K562 (cell line): ENCODE data around the gene HAUS3. TPM values are rescaled to one million over a fixed set of nuclear protein-coding genes. Genes with fewer than 3 reads are reported as not detected.

ENCODE experiments used
- ATAC-seq: fragments of 200-7000 bp; cut with Tn5 transposase; 3 replicates; pipeline ENCODE4 v1.9.1; 2020; ENCODE audit warnings: moderate library complexity
- BruUV-seq: library from RNA; stranded (reverse); fragments of 400-500 nt; replicated peaks from 2 replicates; lab custom pipeline; 2021; lab: Mats Ljungman, UMichigan
- CTCF ChIA-PET: fragments of 300-600 bp; formaldehyde crosslinking; extraction: SDS; loops from one replicate; lab custom pipeline; 2021; ENCODE audit warnings: low intra/inter-chr PET ratio; lab: Yijun Ruan, JAX
- POLR2A ChIA-PET: fragments of 300-600, 350-650 bp; sonication (Branson Sonifier 250); formaldehyde crosslinking; extraction: SDS; loops from one replicate; lab custom pipeline; 2021; ENCODE audit warnings: antibody characterized with exemption, inconsistent platforms; lab: Yijun Ruan, JAX
- DNase-seq, 4 experiments: peaks; one replicate each; pipeline versions ENCODE4 v3.0.0 to v3.0.0-alpha.2; 2011 to 2018; ENCODE audit warnings: low spot score in 3 of 4, mixed read lengths in 3 of 4; ENCODE audit errors: extremely low read depth in 1 of 4
- FAIRE-seq: peaks from 2 replicates; lab custom pipeline; 2011; peaks lifted over from hg19 to GRCh38; lab: Jason Lieb, UNC
- H2AFZ ChIP-seq: 2 replicates; pipeline ENCODE4 v1.6.0; 2011; ENCODE audit warnings: low read depth, low read length, control low read depth, inconsistent platforms
- H3K27ac ChIP-seq: fragments of 200-600 bp; 3 replicates; pipeline ENCODE4 v1.8.0; 2011; ENCODE audit warnings: low read depth, mild to moderate bottlenecking, control low read depth, inconsistent platforms, low read length, moderate library complexity, mixed read lengths; ENCODE audit errors: extremely low read depth
- H3K27me3 ChIP-seq, 2 experiments: fragments of 300-600 bp in 1 of 2; 2 replicates in 1 of 2; 3 replicates in 1 of 2; pipeline versions ENCODE4 v1.6.0 to v1.8.0; 2011; ENCODE audit warnings: inconsistent platforms in 2 of 2, low read length in 2 of 2, mild to moderate bottlenecking in 1 of 2, mixed read lengths in 1 of 2, moderate library complexity in 1 of 2; ENCODE audit not compliant: control insufficient read depth in 2 of 2, insufficient read depth in 2 of 2
- H3K36me3 ChIP-seq: fragments of 300-600 bp; 3 replicates; pipeline ENCODE4 v1.8.0; 2011; ENCODE audit warnings: mild to moderate bottlenecking, low read length, inconsistent platforms; ENCODE audit not compliant: control insufficient read depth, insufficient read depth
- H3K4me1 ChIP-seq, 2 experiments: fragments of 200-600 bp in 1 of 2; replicated peaks in 1 of 2; 2 replicates in 1 of 2; 3 replicates in 1 of 2; pipeline versions ENCODE4 v1.5.1 to v1.8.0; 2011; ENCODE audit warnings: inconsistent platforms in 2 of 2, low read length in 2 of 2, mild to moderate bottlenecking in 1 of 2, mixed read lengths in 1 of 2, moderate library complexity in 1 of 2; ENCODE audit not compliant: control insufficient read depth in 2 of 2, insufficient read depth in 2 of 2
- H3K4me2 ChIP-seq: 2 replicates; pipeline ENCODE4 v1.6.1; 2011; ENCODE audit warnings: low read length, control low read depth, inconsistent platforms, mixed read lengths; ENCODE audit not compliant: insufficient read depth
- H3K4me3 ChIP-seq: fragments of 200-600 bp; sonication (generic), shearing (Covaris generic); 2 replicates; pipeline ENCODE4 v1.5.1; 2016; ENCODE audit warnings: control low read depth, inconsistent platforms
- H3K79me2 ChIP-seq: fragments of 200-600 bp; 3 replicates; pipeline ENCODE4 v1.8.0; 2011; ENCODE audit warnings: low read length, inconsistent platforms; ENCODE audit not compliant: control insufficient read depth, insufficient read depth
- H3K9ac ChIP-seq, 2 experiments: 2 replicates each; pipeline versions ENCODE4 v1.6.0 to v1.6.1; 2011; ENCODE audit warnings: low read depth in 2 of 2, low read length in 2 of 2, control low read depth in 1 of 2, inconsistent platforms in 1 of 2, mild to moderate bottlenecking in 1 of 2, mixed read lengths in 1 of 2; ENCODE audit not compliant: insufficient read depth in 1 of 2
- H3K9me1 ChIP-seq: one replicate; pipeline ENCODE4 v1.6.0; 2011; ENCODE audit warnings: inconsistent platforms, mild to moderate bottlenecking, low read length, moderate library complexity; ENCODE audit not compliant: control insufficient read depth, insufficient read depth
- H3K9me3 ChIP-seq: replicated peaks from 2 replicates; pipeline ENCODE4 v1.5.1; 2011; ENCODE audit warnings: low read depth, low read length, inconsistent platforms; ENCODE audit not compliant: control insufficient read depth, insufficient read depth
- H4K20me1 ChIP-seq: replicated peaks from 2 replicates; pipeline ENCODE4 v1.6.1; 2011; ENCODE audit warnings: low read length, inconsistent platforms, mixed read lengths; ENCODE audit not compliant: control insufficient read depth, insufficient read depth
- CBFA2T3 ChIP-seq: fragments of 450-650 bp; IDR thresholded peaks from 2 replicates; pipeline ENCODE4 v1.6.1; 2017
- ETS2 ChIP-seq: IDR thresholded peaks from 2 replicates; pipeline ENCODE4 v1.6.1; 2016; ENCODE audit warnings: borderline replicate concordance, missing genetic modification characterization, mild to moderate bottlenecking, moderate library complexity, missing compliant biosample characterization; ENCODE audit not compliant: poor library complexity, severe bottlenecking
- ETV1 ChIP-seq: fragments of 450-650 bp; conservative IDR thresholded peaks from 2 replicates; pipeline ENCODE4 v1.6.1; 2016; ENCODE audit warnings: missing genetic modification characterization, control low read depth, low read depth, missing compliant biosample characterization
- EWSR1 ChIP-seq: fragments of 450-650 bp; IDR thresholded peaks from 2 replicates; pipeline ENCODE4 v1.6.1; 2018; ENCODE audit warnings: borderline replicate concordance, mild to moderate bottlenecking, low read depth, moderate library complexity; ENCODE audit not compliant: partially characterized antibody
- GABPB1 ChIP-seq: sonication (generic); formaldehyde crosslinking; IDR thresholded peaks from 2 replicates; pipeline ENCODE4 v1.8.0; 2022; ENCODE audit warnings: mild to moderate bottlenecking, missing genetic modification reagents
- GATAD2A ChIP-seq: fragments of 450-650 bp; IDR thresholded peaks from 2 replicates; pipeline ENCODE4 v1.6.1; 2017
- KLF6 ChIP-seq: fragments of 250-450 bp; sonication (Bioruptor Pico); IDR thresholded peaks from 2 replicates; pipeline ENCODE4 v1.4.0; 2020; ENCODE audit warnings: mild to moderate bottlenecking, moderate library complexity, borderline replicate concordance
- MAFG ChIP-seq: fragments of 450-650 bp; conservative IDR thresholded peaks from 2 replicates; pipeline ENCODE4 v1.6.1; 2016; ENCODE audit warnings: missing genetic modification characterization, missing compliant biosample characterization
- MCM3 ChIP-seq: fragments of 450-650 bp; IDR thresholded peaks from 2 replicates; pipeline ENCODE4 v1.6.1; 2016
- RBM14 ChIP-seq: fragments of 200-400 bp; formaldehyde crosslinking; IDR thresholded peaks from 2 replicates; pipeline ENCODE4 v1.6.1; 2018; ENCODE audit warnings: low read depth, mild to moderate bottlenecking, low read length, moderate library complexity, borderline replicate concordance; ENCODE audit not compliant: insufficient read depth
- SRSF7 ChIP-seq: fragments of 200-400 bp; formaldehyde crosslinking; optimal IDR thresholded peaks from 2 replicates; pipeline ENCODE3; 2017; ENCODE audit warnings: mild to moderate bottlenecking, low read depth, low read length
- TOE1 ChIP-seq, 2 experiments: fragments of 450-650 bp in 1 of 2; sonication (generic) in 1 of 2; formaldehyde crosslinking in 1 of 2; IDR thresholded peaks; 2 replicates each; pipeline versions ENCODE4 v1.7.1 to v1.8.0; 2016 to 2022; ENCODE audit warnings: borderline replicate concordance in 2 of 2, mild to moderate bottlenecking in 2 of 2, antibody characterized with exemption in 1 of 2, inconsistent platforms in 1 of 2, low read depth in 1 of 2, missing genetic modification reagents in 1 of 2, moderate library complexity in 1 of 2
- WHSC1 ChIP-seq: IDR thresholded peaks from one replicate; pipeline ENCODE4 v1.6.1; 2012; ENCODE audit warnings: low read length, control low read depth, inconsistent platforms
- ZNF717 ChIP-seq: fragments of 250-450 bp; sonication (Bioruptor Pico); IDR thresholded peaks from 2 replicates; pipeline ENCODE4 v1.5.0; 2021
- WGBS: fragments of 100-300 bp; shearing (Covaris generic); methylation state at CpG from one replicate; pipeline ENCODE4 v1.1.6; 2016; ENCODE audit warnings: low coverage, mixed read lengths; ENCODE audit not compliant: insufficient coverage; ENCODE audit errors: missing lambda C conversion rate; 5-methylcytosine and 5-hydroxymethylcytosine counted together
- in situ Hi-C: fragments of 300-500 bp; cut with MboI; formaldehyde crosslinking; loops from 4 replicates; pipeline ENCODE4 v1.15.0; 2018; ENCODE audit warnings: inconsistent platforms, mixed read lengths
- intact Hi-C: fragments of 100-400 bp; cut with micrococcal nuclease; formaldehyde crosslinking; loops from 2 replicates; pipeline ENCODE4 v1.14.2; 2022
- polyA plus RNA-seq, 8 experiments: library from polyadenylated mRNA; depleted of rRNA in 4 of 8; stranded (reverse) in 5 of 8; unstranded in 3 of 8; fragments of >200 nt; fragmentation: Nextera tagmentation in 2 of 8; fragmentation: Illumina TruSeq in 1 of 8; extraction: Ambion mirVana in 2 of 8; extraction: Trizol in 1 of 8; gene quantifications; 2 replicates each; pipeline versions ENCODE4 v1.2.1 to v1.2.3, GENCODE V29; 2011 to 2014; ENCODE audit warnings: inconsistent platforms in 1 of 8, missing spikeins in 1 of 8
- total RNA-seq, 7 experiments: library from RNA; depleted of rRNA in 6 of 7; stranded (reverse); fragments of >200 nt in 6 of 7; fragmentation: Illumina TruSeq in 2 of 7; extraction: Trizol in 2 of 7; gene quantifications; 2 replicates each; pipeline versions ENCODE4 v1.2.1 to v1.2.3, GENCODE V29; 2011 to 2021; ENCODE audit warnings: low replicate concordance in 1 of 7
- TF ChIP-seq, protein P1 (sequence below): fragments of 250-450 bp; sonication (Bioruptor Pico); IDR thresholded peaks from 2 replicates; pipeline ENCODE4 v1.5.1; 2021; ENCODE audit warnings: mild to moderate bottlenecking
- TF ChIP-seq, protein P2 (sequence below): fragments of 450-650 bp; IDR thresholded peaks from 2 replicates; pipeline ENCODE4 v1.6.1; 2016
- TF ChIP-seq, protein P3 (sequence below): fragments of 450-650 bp; IDR thresholded peaks from 2 replicates; pipeline ENCODE4 v1.6.1; 2017; ENCODE audit warnings: antibody characterized with exemption
- TF ChIP-seq, protein P4 (sequence below): fragments of 250-450 bp; sonication (Bioruptor Pico); IDR thresholded peaks from 2 replicates; pipeline ENCODE4 v1.8.0; 2022; ENCODE audit warnings: moderate library complexity, mild to moderate bottlenecking, inconsistent platforms

Gene HAUS3
- total and polyA plus RNA-seq, 9 of the 15 experiments (the other 6 are each of a cell fraction or from before 2014, with no cell fraction given): 8.9 to 25.7 (median 21.5) TPM

DNA sequence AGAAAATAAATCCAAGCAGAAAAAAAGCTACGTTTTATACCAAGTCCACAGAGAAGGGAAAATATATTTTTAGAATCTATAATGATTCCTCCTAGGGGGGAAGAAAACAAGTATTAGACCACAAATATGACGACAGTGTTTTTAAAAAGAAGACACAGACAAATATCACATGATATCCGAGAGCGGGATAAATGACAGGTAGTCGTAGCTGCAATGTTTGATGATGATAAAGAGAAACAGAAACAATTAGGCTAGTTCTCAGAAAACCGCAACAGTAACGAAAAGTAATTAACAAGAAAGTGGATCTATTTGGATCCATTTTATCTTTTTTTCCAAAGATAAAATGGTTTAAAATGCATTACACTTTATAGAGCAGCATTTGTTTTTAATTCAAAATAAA is 918 bp downstream of the HAUS3 start:
- H3K9ac ChIP-seq: peak overlapping the region; percentile 77 to 95
- in situ Hi-C loops (no loop called here), intact Hi-C loops (loop anchor here (10.0 kb wide), 1 partner anchor 174 kb away; the partner anchor contains the start of genes CFAP99 and ZFYVE28)
- no peak for ATAC-seq
- H3K4me1 ChIP-seq: peaks cover 18 to 29% of the 10 kb centered on the region in 2 experiments
- CTCF ChIA-PET: no interaction called here
- peaks cover 10% of the 10 kb centered on the region; the same call in 1 of the 2 replicates for H4K20me1 ChIP-seq
- DNase-seq: no peak
- H3K4me2 ChIP-seq: peak overlapping the region; percentile 88
- WGBS: 0% methylated on average over 7 of the region's 7 CpGs
- H3K79me2 ChIP-seq: peaks cover 58% of the 10 kb centered on the region
- no peaks in the 10 kb centered on the region for H3K9me1 ChIP-seq
- peak overlapping the region; percentile 79 for H3K4me3 ChIP-seq
- no TSS peak for BruUV-seq
- no peaks in the 10 kb centered on the region for H3K27me3 ChIP-seq
- peaks cover 34% of the 10 kb centered on the region for H3K36me3 ChIP-seq
- peak overlapping the region; percentile 69; the same call in 1 of the 2 replicates for H2AFZ ChIP-seq
- POLR2A ChIA-PET: interaction anchor here (0.5 to 1.5 kb wide), 9 partner anchors 9 to 604 kb away, joined by 3 to 4 read pairs (median 3); no protein-coding TSS in a partner anchor
- H3K27ac ChIP-seq: peak overlapping the region; percentile 70
- no peak for FAIRE-seq
- H3K9me3 ChIP-seq: no peaks in the 10 kb centered on the region
- TF ChIP-seq CBFA2T3: no peak
- 0 out of 2 replicates have a peak, but pooled peaks have one; percentile 6 for TF ChIP-seq TOE1 (IDR thresholded peaks at IDR 0.05; ENCODE audit: borderline replicate concordance)
- no peak for TF ChIP-seq TOE1 (CRISPR knock-in tag; IDR thresholded peaks at IDR 0.05; ENCODE audit: borderline replicate concordance, low read depth)
- TF ChIP-seq RBM14: no peak
- TF ChIP-seq, protein P1, sequence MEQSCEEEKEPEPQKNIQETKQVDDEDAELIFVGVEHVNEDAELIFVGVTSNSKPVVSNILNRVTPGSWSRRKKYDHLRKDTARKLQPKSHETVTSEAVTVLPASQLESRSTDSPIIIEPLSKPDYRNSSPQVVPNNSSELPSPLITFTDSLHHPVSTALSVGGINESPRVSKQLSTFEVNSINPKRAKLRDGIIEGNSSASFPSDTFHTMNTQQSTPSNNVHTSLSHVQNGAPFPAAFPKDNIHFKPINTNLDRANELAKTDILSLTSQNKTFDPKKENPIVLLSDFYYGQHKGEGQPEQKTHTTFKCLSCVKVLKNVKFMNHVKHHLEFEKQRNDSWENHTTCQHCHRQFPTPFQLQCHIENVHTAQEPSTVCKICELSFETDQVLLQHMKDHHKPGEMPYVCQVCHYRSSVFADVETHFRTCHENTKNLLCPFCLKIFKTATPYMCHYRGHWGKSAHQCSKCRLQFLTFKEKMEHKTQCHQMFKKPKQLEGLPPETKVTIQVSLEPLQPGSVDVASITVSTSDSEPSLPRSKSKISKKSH (CRISPR knock-in tag): no peak
- no peak for TF ChIP-seq ZNF717
- no peak for TF ChIP-seq WHSC1
- TF ChIP-seq MCM3: no peak
- TF ChIP-seq, protein P2, sequence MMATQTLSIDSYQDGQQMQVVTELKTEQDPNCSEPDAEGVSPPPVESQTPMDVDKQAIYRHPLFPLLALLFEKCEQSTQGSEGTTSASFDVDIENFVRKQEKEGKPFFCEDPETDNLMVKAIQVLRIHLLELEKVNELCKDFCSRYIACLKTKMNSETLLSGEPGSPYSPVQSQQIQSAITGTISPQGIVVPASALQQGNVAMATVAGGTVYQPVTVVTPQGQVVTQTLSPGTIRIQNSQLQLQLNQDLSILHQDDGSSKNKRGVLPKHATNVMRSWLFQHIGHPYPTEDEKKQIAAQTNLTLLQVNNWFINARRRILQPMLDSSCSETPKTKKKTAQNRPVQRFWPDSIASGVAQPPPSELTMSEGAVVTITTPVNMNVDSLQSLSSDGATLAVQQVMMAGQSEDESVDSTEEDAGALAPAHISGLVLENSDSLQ: peak; percentile 73
- no peak for TF ChIP-seq GATAD2A
- no peak for TF ChIP-seq KLF6 (CRISPR knock-in tag)
- TF ChIP-seq SRSF7: no peak
- TF ChIP-seq GABPB1 (CRISPR knock-in tag): no peak
- TF ChIP-seq ETS2 (tag): no peak
- TF ChIP-seq, protein P3, sequence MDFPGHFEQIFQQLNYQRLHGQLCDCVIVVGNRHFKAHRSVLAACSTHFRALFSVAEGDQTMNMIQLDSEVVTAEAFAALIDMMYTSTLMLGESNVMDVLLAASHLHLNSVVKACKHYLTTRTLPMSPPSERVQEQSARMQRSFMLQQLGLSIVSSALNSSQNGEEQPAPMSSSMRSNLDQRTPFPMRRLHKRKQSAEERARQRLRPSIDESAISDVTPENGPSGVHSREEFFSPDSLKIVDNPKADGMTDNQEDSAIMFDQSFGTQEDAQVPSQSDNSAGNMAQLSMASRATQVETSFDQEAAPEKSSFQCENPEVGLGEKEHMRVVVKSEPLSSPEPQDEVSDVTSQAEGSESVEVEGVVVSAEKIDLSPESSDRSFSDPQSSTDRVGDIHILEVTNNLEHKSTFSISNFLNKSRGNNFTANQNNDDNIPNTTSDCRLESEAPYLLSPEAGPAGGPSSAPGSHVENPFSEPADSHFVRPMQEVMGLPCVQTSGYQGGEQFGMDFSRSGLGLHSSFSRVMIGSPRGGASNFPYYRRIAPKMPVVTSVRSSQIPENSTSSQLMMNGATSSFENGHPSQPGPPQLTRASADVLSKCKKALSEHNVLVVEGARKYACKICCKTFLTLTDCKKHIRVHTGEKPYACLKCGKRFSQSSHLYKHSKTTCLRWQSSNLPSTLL: 0 out of 2 replicates have a peak, but pooled peaks have one; percentile 22
- TF ChIP-seq ETV1 (tag): no peak
- TF ChIP-seq, protein P4, sequence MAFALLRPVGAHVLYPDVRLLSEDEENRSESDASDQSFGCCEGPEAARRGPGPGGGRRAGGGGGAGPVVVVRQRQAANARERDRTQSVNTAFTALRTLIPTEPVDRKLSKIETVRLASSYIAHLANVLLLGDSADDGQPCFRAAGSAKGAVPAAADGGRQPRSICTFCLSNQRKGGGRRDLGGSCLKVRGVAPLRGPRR: no peak
- no peak for TF ChIP-seq MAFG (tag)
- TF ChIP-seq EWSR1: no peak
